AML-193 (cell line): ENCODE measurements around the gene EML1.

Experiments used
- DNase-seq, 2 experiments: peaks; one replicate each; lab custom pipeline; 2025; lab: John Stamatoyannopoulos, UW

EML1 gene

GRCh38 chr14:99805757-99806439, 12.7 kb downstream of the EML1 start:
- DNase-seq, result no peak

- DNase-seq, result no peak
Observed at GRCh38 chr14:99806836-99807235, 13.6 kb downstream of the EML1 start.

GRCh38 chr14:99807413-99808153, 14.4 kb downstream of the EML1 start:
- no peak for DNase-seq

DNA sequence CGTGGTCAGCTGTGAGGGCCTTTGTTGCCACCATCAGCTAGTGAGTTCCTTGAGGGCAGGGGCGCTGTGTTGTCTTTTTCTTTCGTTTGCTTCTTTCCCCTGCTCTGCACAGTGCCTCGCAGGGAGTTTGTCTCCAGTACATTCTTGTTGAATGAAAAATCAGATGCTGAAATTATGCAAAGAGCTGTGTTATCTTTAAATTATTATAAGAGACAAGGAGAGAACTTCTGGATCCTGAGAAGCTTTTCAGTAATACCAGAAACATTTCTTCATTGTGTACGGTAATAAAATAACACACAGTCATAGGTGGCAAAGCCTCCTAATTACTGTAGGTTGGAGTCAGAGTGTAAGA, 14.9 kb downstream of the EML1 start:
- DNase-seq, result no peak

DNA sequence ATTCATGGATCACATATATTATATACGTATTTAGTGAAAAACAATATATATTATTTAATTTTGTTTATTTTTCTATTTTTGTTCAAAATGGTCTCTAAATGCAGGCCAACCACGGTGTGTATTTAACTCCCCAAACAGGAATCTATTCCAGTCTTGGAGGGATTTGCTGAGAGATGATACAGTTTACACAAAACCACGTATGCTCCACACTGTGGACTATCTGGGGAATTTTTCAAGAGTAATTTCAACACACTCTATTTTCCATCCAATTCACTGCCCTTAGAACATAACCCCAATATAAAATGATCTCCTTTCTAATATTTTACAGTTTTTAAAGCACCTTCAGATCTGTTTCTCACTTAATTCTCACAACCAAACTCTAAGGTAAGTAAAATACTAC, 15.3 kb downstream of the EML1 start:
- no peak for DNase-seq

- DNase-seq, result no peak
Observed at GRCh38 chr14:99809360-99809759, 16.1 kb downstream of the EML1 start.

- DNase-seq, result no peak
Observed at GRCh38 chr14:99809859-99810558, 16.8 kb downstream of the EML1 start.

GRCh38 chr14:99810559-99810874, 17.3 kb downstream of the EML1 start:
- no peak for DNase-seq

DNA sequence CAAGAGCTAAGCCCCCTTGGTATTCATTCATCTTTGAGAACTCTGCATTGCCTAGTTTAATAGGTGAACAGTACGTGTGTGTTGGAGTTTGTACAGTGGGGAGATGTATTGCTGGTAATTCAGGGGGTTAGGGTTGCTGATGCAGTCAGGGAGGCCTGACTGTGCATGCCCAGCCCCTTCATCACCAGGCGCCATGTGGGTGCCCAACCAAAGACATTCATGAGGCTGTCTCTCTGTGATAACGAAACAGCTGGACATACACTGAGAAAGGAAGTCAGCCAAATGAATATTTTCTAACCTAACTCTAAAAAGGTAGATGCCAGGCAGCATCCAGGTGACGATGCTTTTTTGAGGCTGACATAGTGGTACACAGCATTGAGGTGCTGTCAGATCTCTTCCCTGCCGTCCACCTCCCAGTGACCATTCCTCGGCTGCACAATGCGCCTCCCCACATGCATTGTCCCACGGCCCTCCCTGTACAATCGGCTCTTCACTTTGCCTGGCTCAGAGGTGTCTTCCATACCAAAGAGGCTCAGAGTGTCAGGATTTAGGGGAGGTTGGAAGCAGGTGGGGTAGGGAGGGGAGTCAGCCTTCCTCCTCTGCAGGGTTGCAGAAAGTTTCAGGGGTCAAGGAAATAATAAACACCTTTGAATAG, 19.0 kb downstream of the EML1 start:
- no peak for DNase-seq

DNA sequence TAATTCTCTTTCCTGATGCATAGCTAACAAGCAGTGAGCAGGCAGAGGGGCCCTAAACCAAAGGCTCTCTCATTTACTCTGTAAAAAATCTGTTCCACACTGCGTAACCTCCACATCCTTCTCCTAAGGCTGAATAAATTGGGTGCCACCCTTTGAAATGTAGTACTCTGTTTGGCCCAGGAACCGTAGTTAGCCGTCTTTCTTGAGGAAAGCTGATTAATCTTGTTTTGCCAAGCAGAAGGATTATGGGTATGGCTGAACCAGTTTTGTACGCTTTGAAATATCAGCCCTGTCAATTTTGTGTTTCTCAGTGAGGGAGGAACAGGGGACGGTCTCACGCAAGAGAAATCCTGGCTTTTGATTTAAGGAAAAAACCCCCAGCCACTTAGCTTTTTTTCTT, 19.7 kb downstream of the EML1 start:
- no peak for DNase-seq

DNA sequence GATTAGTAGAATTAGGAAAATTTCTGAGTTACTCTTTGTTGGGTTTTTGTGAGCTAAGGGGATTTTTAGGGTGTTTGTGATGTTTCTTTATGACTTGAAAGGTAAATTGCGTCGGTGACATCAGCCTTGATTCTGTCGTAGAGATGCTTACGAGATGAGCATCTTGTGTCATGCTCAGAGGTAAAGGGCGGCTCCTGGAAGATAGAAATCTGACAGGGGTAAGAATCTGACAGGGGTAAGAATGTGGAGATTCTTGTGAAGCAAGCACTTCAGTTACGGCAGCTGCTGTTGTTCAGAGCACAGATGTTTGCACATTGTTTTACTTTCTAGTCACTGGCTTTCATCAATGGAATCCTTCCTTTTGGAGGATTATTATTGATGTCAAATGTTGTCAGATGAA, 22.5 kb downstream of the EML1 start:
- no peak for DNase-seq

DNA sequence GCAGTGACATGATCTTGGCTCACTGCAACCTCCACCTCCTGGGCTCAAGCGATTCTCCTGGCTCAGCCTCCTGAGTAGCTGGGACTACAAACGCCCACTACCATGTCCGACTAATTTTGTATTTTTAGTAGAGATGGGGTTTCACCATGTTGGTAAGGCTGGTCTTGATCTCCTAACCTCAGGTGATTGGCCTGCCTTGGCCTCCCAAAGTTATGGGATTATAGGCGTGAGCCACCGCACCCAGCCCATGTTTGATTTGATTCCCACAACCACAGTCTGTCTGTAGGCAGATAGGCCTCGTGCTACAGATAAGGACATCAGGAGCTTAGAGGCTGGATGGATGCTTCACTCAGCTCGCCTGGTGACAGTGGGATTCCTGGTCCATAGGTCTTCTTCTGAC, 23.0 kb downstream of the EML1 start:
- no peak for DNase-seq

DNA sequence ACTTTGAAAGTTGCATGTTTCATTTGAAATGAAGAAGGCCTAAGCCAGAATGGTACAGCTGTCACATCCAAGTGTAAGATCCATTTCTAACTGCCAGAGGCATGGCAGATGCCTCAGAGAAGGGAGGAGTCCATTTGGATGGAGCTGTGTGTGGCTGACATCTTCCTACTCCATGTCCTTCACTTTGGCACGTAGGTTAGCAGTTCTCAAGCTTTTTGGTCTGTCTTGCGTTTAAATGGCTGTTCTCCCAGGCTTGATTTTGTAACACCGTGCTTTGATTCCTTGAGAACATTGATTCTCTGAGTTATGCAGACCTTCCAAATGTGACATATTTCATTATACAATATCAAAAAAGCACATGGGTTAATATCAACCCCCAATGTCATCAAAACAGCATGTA, 23.4 kb downstream of the EML1 start:
- no peak for DNase-seq

- no peak for DNase-seq
Observed at GRCh38 chr14:99817331-99817730, 24.1 kb downstream of the EML1 start.

GRCh38 chr14:99818503-99819036, 25.4 kb downstream of the EML1 start:
- DNase-seq, result no peak

DNA sequence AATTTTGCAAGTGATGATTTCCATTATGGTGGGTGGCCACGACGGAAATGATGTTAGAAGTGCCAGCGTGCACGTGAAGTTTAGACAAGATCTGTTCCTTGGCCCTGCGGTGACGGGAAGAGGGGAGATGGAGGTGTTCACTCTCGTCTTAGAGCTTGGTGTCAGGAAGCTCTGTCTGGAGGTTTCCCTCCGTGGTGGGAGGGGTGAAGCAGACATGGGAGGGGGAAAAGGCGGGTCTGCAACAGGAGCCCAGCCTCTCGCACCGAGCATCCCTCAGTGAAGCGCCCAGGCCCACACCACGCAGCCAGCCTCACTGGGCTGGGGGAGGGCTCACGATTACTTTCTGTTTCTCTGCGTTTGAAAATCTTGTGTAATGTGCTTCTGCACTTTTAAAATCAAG, 26.3 kb downstream of the EML1 start:
- no peak for DNase-seq

GRCh38 chr14:99820702-99821331, 27.6 kb downstream of the EML1 start:
- no peak for DNase-seq

DNA sequence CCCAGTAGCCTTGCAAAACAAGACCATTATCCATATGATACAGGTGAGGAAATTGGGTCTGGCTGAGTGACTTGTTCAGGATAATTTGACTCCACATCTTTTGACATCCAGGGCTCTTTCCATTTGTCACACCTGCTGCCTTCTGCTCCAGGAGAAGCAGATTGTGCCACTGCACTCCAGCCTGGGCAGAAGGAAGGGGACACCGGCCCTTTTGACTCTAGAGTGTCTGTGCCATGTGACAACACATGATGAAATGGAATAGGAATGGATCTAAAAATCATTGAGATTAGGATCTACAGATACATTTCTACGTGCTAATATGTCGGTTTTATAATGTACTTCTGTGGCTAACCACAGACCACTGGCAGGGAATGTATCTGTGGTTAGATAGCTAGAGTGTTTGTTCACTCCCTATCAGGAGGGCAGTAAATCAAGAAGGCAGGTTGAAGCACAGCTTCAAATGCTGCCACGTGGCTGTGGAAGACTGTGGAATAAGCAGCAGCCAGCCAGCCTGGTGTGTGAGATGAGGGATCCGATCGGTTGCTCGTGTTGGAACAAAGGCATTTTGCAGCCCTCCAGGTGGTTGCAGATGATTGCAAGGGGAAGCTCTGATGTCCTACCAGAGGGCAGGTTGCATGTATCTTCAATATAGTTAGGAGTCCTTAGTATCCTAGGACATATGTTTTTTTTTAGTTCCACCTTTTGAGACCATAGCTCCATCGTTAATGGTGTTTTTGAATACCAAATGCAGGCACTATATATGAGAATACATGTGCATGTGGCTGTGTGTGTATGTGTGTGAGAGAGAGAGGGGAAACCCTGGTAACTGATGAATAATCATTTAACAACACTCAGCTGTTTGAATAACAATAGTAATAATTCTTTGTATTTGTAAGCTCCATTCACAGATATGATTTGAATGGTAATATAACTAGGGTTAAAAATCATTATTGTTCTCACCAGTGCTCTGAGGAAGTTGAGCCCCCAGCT, 28.6 kb downstream of the EML1 start:
- no peak for DNase-seq

DNA sequence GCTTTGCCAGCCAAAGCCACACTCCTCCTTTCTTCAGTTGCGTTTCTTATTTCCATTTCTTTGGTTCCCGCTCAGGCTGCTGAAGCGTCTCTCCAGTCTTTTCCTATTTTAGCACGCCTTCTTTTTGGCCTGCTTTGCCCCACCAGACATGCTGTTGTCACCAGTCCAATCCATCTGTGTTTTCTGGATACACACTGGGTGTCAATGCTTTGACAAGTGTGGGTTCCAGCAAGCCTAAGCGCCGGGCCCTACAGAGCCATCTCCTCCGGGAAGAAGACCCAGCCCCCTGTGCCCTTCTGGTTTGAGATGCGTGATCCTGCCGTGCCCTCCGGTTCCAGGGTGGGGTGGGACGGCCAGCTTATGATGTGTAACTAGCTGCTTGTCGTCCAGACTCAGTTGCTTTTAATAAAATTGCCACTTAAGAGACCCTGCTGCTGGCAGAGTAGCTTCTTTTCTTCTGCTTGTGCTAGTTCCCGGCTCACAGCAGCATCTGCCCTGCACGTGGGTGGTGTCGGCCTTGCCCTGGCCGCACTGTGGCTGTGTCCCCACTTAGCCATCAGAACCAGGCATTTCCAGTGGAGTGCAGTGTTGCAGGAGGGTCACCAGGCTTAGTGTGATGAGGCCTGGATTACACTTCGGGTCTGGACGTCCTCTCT, 29.7 kb downstream of the EML1 start:
- no peak for DNase-seq

GRCh38 chr14:99824776-99825175, 31.6 kb downstream of the EML1 start:
- no peak for DNase-seq
